Muscle layer of colon (tissue), 2 donors: ENCODE data around the gene MYO1B.

Experiments used
- H3K27ac ChIP-seq: one replicate; pipeline ENCODE4 v1.7.0; 2013; ENCODE audit warnings: low read depth, mild to moderate bottlenecking, low read length, moderate library complexity
- H3K27me3 ChIP-seq, 2 donors: one replicate each; pipeline ENCODE4 v1.7.0; 2013; ENCODE audit warnings: low read length in 2 of 2, mild to moderate bottlenecking in 2 of 2; ENCODE audit not compliant: insufficient read depth in 2 of 2, control insufficient read depth in 1 of 2
- H3K36me3 ChIP-seq: one replicate; pipeline ENCODE4 v1.7.0; 2013; ENCODE audit warnings: mild to moderate bottlenecking, low read length; ENCODE audit not compliant: insufficient read depth
- H3K4me1 ChIP-seq: one replicate; pipeline ENCODE4 v1.7.0; 2013; ENCODE audit warnings: mild to moderate bottlenecking, low read length; ENCODE audit not compliant: insufficient read depth
- H3K4me3 ChIP-seq, 2 donors: one replicate each; pipeline ENCODE4 v1.7.0; 2013; ENCODE audit warnings: low read length in 2 of 2, low read depth in 1 of 2, mild to moderate bottlenecking in 1 of 2, moderate library complexity in 1 of 2
- H3K9ac ChIP-seq: one replicate; pipeline ENCODE4 v1.7.0; 2013; ENCODE audit warnings: low read length
- H3K9me3 ChIP-seq: one replicate; pipeline ENCODE4 v1.7.0; 2013; ENCODE audit warnings: mild to moderate bottlenecking, low read length
- donor health status: abdominal sarcoma.
- donor health status: Adenocarcinoma of cecum.

The MYO1B gene

DNA sequence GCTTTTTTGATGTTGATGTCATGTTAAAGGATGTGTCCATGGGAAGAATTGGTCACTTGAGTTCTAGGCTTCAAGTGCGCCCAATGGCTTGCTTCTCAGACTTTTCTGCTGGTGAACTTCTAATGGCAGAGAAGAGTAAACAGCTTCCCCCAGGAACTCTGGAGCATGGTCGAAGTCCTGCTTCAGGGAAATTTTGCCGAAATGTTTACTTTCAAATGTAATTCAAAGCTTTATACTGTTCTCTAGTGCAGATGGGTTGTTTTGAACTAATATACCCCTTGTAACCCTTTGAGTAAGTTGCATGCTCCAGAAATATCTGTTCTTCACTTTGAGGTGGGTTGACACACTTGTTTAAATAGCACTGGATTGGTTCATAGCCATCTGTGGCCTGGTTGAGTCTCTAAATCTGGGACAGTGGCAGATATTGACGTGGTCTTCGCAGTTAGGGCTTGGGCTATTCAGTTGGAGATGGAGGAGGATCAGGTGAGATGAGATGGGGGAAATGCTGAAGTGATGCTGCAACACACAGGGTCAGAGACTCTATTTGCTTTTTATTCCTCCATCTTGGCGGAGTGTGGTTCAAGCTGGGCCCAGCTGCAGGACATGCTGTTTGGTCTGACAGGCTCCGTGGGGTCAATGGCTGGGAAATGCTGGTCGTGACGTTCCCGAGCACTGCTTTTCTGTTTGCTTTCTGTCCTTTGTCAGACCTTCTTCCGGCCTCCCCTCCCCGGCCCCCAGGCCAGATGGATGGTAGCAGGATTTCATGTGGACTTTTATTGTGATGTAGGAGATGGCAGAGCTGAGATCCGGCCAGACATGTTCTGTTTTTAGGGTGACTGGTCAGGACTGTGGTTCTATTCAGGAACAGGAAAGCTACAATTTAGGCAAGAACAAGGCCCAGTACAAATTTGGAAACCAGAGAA lies 35.9 kb downstream of the MYO1B start:
- Histone ChIP-seq H3K36me3 (no peaks in the 10 kb centered on the region), H3K4me3 (no peak overlapping the region), H3K27me3 (no peaks in the 10 kb centered on the region), H3K27ac (no peak overlapping the region), H3K9me3 (no peaks in the 10 kb centered on the region), H3K4me1 (no peaks in the 10 kb centered on the region), H3K9ac (no peak overlapping the region)

DNA sequence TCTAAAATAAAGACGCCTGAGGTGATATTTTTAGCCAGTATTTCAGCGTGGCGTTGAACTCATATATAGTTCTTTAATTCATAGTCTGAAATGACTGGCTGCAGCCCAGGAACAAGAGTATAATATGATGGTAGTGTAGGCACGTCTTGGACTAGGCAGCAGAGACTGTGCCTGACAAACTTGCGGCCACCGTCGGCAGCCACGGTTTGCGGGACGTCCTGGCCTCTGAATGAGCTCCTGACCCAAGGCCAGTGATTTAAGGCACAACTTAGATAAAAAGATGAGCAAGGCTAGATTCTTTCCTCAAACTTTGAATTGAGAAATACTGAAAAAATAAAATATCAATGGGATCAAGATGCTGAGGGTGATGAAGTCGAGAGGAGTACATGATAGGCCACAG lies 40.0 kb downstream of the MYO1B start:
- no peaks in the 10 kb centered on the region for H3K9me3 ChIP-seq
- no peak overlapping the region for H3K27ac ChIP-seq
- H3K9ac ChIP-seq = no peak overlapping the region
- H3K36me3 ChIP-seq = no peaks in the 10 kb centered on the region
- H3K4me1 ChIP-seq = no peaks in the 10 kb centered on the region
- no peaks in the 10 kb centered on the region for H3K27me3 ChIP-seq
- H3K4me3 ChIP-seq = no peak overlapping the region

DNA sequence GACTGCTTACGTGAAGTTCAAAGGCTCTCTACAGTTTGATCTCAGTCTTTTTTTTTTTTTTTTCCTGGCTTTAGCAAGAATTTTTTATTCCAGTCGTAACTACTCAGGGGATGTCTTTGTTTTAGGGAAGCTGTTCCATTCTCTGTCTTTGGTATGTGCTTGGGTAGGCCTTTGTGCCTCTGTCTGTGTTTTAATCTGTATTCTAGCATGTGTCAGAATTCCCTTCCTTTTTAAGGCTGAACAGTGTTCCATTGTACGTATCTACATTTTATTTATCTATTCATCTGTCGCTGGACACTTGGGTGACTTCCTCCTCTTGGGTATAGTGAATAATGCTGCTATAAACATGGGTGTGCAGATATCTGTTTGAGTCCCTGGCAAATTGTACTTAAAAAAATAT lies 42.6 kb downstream of the MYO1B start:
- H3K4me1 ChIP-seq = no peaks in the 10 kb centered on the region
- no peaks in the 10 kb centered on the region for H3K36me3 ChIP-seq
- no peaks in the 10 kb centered on the region for H3K9me3 ChIP-seq
- no peak overlapping the region for H3K27ac ChIP-seq
- H3K4me3 ChIP-seq = no peak overlapping the region
- H3K27me3 ChIP-seq = no peaks in the 10 kb centered on the region
- no peak overlapping the region for H3K9ac ChIP-seq

DNA sequence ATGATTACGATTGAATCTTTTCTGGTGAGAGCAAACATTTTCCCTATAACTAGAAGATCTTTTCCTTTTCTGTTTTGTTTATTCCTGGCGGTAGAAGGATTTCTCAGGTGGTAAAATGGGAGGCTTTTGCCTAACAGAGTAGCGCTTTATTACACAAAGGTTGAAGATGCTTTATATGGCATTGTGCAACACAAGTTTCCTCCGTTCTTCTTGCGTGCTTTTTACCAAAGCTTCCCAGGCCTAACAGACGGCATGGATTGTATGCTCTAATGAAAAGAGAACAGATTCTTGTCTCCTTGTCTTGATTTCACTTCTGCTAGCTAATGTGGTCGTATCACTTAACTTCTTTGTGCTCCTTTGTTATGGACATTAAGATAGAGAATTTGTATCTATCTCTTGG lies 43.8 kb downstream of the MYO1B start:
- no peaks in the 10 kb centered on the region for H3K9me3 ChIP-seq
- no peak overlapping the region for H3K9ac ChIP-seq
- no peaks in the 10 kb centered on the region for H3K36me3 ChIP-seq
- no peak overlapping the region for H3K4me3 ChIP-seq
- no peaks in the 10 kb centered on the region for H3K27me3 ChIP-seq
- H3K27ac ChIP-seq = no peak overlapping the region
- no peaks in the 10 kb centered on the region for H3K4me1 ChIP-seq

DNA sequence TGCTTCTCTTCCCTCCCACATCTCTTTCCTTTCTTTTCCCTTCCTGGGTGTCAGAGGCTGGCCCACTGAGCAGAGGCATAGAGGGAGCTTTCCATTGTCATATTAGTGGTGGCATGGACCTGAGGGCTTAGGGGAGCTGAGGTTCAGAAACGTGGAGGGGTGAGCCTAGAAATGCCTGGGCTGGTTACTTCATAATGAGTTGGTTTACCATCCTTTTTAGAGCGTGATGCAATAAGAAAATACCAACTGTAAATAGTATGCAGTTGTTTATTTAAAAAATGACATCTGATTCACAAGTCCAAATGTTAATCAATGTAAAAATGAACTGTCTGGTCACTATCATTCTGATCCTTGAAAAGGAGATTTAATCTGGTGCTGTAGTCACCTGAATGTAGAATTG lies 46.3 kb downstream of the MYO1B start:
- Histone ChIP-seq H3K4me1 (no peaks in the 10 kb centered on the region), H3K9me3 (no peaks in the 10 kb centered on the region), H3K4me3 (no peak overlapping the region), H3K9ac (no peak overlapping the region), H3K27ac (no peak overlapping the region), H3K36me3 (no peaks in the 10 kb centered on the region), H3K27me3 (no peaks in the 10 kb centered on the region)

DNA sequence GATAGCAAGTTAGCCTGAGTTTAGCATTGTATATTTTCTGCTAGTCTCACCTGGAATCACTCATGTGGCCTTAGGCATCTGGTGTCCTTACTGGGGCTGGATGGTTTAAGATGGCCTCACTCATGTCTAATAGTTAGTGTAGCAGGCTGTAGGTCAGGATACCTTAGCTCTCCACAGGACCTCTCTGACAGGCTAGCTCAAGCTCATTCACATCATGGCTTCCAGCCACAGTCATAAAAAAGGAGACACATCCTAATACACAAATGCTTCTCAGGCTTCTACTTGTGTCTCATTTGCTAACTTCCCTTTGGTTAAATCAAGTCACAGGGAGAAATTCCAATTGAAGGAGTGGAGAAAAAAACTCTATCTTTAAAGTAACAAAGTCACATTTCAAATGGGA lies 47.7 kb downstream of the MYO1B start:
- no peaks in the 10 kb centered on the region for H3K27me3 ChIP-seq
- no peaks in the 10 kb centered on the region for H3K9me3 ChIP-seq
- no peaks in the 10 kb centered on the region for H3K36me3 ChIP-seq
- no peaks in the 10 kb centered on the region for H3K4me1 ChIP-seq
- H3K4me3 ChIP-seq = no peak overlapping the region
- H3K27ac ChIP-seq = no peak overlapping the region
- H3K9ac ChIP-seq = no peak overlapping the region

DNA sequence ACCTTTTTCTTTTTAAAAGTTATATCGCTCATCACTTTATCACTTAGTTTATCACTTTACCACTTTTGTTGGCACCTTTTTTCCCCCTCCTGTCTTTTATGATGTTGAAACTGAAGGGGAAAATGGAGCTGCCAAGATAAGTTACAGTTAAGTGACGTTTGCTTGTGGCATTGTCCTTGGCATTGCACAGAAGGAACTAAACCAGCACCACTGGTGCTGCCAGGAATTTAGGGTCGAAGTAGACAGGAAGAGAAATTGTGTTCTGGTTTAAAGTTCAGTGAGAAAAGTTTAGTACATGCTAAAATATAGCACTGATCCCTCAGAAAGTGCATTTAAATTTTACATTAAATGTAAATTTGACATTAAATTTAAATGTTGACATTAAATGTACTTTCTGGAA lies 49.9 kb downstream of the MYO1B start:
- no peak overlapping the region for H3K27ac ChIP-seq
- H3K9ac ChIP-seq = no peak overlapping the region
- H3K4me1 ChIP-seq = no peaks in the 10 kb centered on the region
- H3K27me3 ChIP-seq = no peaks in the 10 kb centered on the region
- H3K9me3 ChIP-seq = no peaks in the 10 kb centered on the region
- H3K36me3 ChIP-seq = no peaks in the 10 kb centered on the region
- no peak overlapping the region for H3K4me3 ChIP-seq

DNA sequence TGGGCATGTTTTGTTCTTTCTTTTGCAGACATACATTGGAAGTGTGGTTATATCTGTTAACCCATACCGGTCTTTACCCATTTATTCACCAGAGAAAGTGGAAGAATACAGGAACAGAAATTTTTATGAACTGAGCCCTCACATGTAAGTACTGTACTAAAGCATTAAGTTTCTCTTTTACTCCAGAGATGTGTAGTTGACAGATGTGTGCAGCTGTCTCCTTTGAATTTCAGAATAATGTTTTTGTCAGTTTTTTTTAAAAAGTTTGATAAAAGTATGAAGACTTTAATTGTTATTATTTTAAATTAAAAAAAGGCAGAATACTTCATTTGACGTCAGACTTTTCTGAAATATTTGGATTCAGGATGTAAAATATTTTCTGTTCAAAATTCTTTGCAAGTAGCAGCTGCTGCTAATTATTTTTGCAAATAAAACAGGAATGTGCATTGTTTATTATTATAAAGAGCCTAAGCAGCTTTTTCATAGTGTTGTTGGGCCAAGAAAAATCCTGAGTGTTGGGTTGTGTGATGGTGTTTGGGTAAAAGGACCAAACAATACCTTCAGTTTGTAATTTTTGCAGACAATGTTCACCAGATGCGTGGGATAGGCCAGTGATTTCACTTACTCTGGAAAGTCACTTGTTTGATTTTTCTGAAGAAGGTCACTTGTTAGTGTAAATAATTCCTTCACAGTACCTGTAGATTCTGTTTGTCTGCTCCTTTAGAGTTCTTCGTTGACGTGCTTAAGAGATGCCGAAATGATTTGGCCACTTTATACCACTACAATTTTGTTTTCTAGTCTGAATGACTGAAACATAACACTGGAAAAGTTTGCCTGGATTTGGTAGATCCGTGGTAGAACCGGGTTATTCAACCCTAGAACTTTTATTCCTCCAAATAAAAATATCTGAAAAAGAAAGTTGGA lies 51.1 kb downstream of the MYO1B start:
- Histone ChIP-seq H3K4me1 (no peaks in the 10 kb centered on the region), H3K9me3 (no peaks in the 10 kb centered on the region), H3K27me3 (no peaks in the 10 kb centered on the region), H3K9ac (no peak overlapping the region), H3K4me3 (no peak overlapping the region), H3K27ac (no peak overlapping the region), H3K36me3 (no peaks in the 10 kb centered on the region)

DNA sequence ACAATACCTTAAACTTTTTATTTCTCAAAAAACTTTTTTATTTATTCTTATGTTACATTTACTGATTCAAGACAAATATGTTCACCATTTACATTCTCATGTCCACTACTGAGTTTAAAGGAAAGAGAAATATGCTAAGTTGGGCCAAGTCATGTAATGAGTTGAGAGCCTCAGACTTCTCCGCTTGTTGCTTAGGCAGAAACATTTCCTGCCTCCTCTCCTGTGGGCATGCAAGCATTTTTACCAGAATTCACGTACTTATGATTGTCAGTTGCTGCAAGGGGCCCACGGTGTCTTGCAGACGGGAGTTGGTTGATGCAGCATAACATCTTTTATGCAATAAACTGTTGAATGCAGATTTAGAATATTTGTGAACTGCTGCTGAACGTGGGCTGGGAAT lies 51.8 kb downstream of the MYO1B start:
- no peak overlapping the region for H3K4me3 ChIP-seq
- no peaks in the 10 kb centered on the region for H3K4me1 ChIP-seq
- H3K9me3 ChIP-seq = no peaks in the 10 kb centered on the region
- no peak overlapping the region for H3K27ac ChIP-seq
- no peaks in the 10 kb centered on the region for H3K27me3 ChIP-seq
- H3K9ac ChIP-seq = no peak overlapping the region
- no peaks in the 10 kb centered on the region for H3K36me3 ChIP-seq

DNA sequence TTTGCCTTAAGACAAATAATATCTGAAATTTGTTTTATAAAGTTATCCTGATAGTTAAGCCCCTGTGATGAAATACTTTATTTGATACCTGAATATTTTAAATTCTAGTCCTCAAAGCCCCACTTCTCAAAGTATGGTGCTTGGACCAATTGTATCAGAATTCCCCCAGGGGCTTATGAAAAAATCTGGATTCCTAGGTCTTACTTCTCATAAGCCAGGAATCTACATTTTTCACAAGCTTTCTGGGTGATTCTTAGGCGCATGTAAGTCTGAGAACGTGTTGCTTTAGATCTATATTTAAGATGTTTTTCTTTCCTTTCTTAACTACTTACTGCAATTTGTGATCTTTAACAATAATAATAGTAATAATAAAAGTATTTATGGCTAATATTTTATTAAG lies 53.1 kb downstream of the MYO1B start:
- H3K36me3 ChIP-seq = no peaks in the 10 kb centered on the region
- H3K27me3 ChIP-seq = no peaks in the 10 kb centered on the region
- no peak overlapping the region for H3K27ac ChIP-seq
- no peaks in the 10 kb centered on the region for H3K9me3 ChIP-seq
- H3K4me1 ChIP-seq = no peaks in the 10 kb centered on the region
- no peak overlapping the region for H3K4me3 ChIP-seq
- no peak overlapping the region for H3K9ac ChIP-seq

DNA sequence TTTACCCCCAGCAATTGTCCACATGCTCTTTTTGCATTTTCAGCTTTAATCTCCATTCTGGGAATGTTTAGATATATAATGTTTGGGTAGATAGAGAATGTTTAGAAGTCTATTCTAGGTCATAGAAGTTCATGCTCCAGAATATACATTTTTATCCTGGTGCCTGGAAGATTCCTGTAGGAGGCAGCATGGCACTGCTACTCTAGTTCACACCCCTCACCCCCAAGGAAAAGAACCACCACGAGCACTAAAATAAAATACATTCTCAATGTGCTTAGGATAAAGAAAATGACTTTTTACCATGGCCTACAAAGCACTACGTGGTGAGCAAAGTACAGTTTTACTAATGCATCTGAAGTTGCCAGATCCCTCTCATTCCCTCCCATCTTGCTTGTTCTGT lies 53.8 kb downstream of the MYO1B start:
- H3K4me3 ChIP-seq = no peak overlapping the region
- no peaks in the 10 kb centered on the region for H3K9me3 ChIP-seq
- H3K27me3 ChIP-seq = no peaks in the 10 kb centered on the region
- no peak overlapping the region for H3K9ac ChIP-seq
- no peaks in the 10 kb centered on the region for H3K36me3 ChIP-seq
- no peak overlapping the region for H3K27ac ChIP-seq
- no peaks in the 10 kb centered on the region for H3K4me1 ChIP-seq
